Loucy (cell line): Measurements from ENCODE around the gene ATP10A.

ENCODE experiments used
- H2AFZ ChIP-seq: fragments of 200-600 bp; sonication (generic); 2 replicates; pipeline ENCODE4 v1.6.0; 2016; ENCODE audit warnings: antibody characterized with exemption, mild to moderate bottlenecking, low read length, moderate library complexity
- H3F3A ChIP-seq: fragments of 200-600 bp; 2 replicates; pipeline ENCODE4 v1.6.0; 2016; ENCODE audit warnings: antibody characterized with exemption, low read depth, mild to moderate bottlenecking
- H3K27me3 ChIP-seq: fragments of 200-600 bp; sonication (generic); 2 replicates; pipeline ENCODE4 v1.6.1; 2014; ENCODE audit warnings: low read length, mild to moderate bottlenecking; ENCODE audit not compliant: insufficient read depth, poor library complexity, severe bottlenecking
- H3K36me3 ChIP-seq: fragments of 200-600 bp; sonication (generic); 2 replicates; pipeline ENCODE4 v1.6.1; 2016; ENCODE audit warnings: low read length; ENCODE audit not compliant: insufficient read depth
- H3K4me1 ChIP-seq: fragments of 200-600 bp; sonication (generic); 2 replicates; pipeline ENCODE4 v1.5.1; 2014; ENCODE audit warnings: low read length, mild to moderate bottlenecking; ENCODE audit not compliant: insufficient read depth, poor library complexity, severe bottlenecking
- H3K4me2 ChIP-seq: fragments of 200-600 bp; sonication (generic); 2 replicates; pipeline ENCODE4 v1.6.0; 2014; ENCODE audit warnings: antibody characterized with exemption, low read length, low read depth, mild to moderate bottlenecking; ENCODE audit not compliant: poor library complexity, severe bottlenecking
- H3K4me3 ChIP-seq: fragments of 200-600 bp; sonication (generic); 2 replicates; pipeline ENCODE4 v1.5.1; 2014; ENCODE audit warnings: low read length, mild to moderate bottlenecking, mixed read lengths; ENCODE audit not compliant: poor library complexity, severe bottlenecking
- H3K79me2 ChIP-seq: fragments of 200-600 bp; sonication (generic); 2 replicates; pipeline ENCODE4 v1.6.1; 2014; ENCODE audit warnings: low read length; ENCODE audit not compliant: insufficient read depth
- H3K9ac ChIP-seq: fragments of 200-600 bp; sonication (generic); 2 replicates; pipeline ENCODE4 v1.6.0; 2014; ENCODE audit warnings: mild to moderate bottlenecking, low read depth, low read length, moderate library complexity; ENCODE audit not compliant: poor library complexity, severe bottlenecking
- H3K9me2 ChIP-seq: fragments of 200-600 bp; sonication (generic); replicated peaks from 2 replicates; pipeline ENCODE4 v1.6.1; 2016; ENCODE audit warnings: low read depth, low read length, mixed read lengths
- H3K9me3 ChIP-seq: fragments of 200-600 bp; sonication (generic); 2 replicates; pipeline ENCODE4 v1.6.1; 2014; ENCODE audit warnings: mild to moderate bottlenecking, antibody characterized with exemption, low read length, low read depth; ENCODE audit not compliant: insufficient read depth
- H4K20me1 ChIP-seq: fragments of 200-600 bp; sonication (generic); 2 replicates; pipeline ENCODE4 v1.6.0; 2014; ENCODE audit warnings: antibody characterized with exemption, low read length, mild to moderate bottlenecking; ENCODE audit not compliant: insufficient read depth, poor library complexity, severe bottlenecking
- CTCF ChIP-seq: fragments of 200-600 bp; sonication (generic); conservative IDR thresholded peaks from 2 replicates; pipeline ENCODE4 v1.5.1; 2014; ENCODE audit warnings: mild to moderate bottlenecking, antibody characterized with exemption, low read length
- EZH2phosphoT487 ChIP-seq: fragments of 200-600 bp; IDR thresholded peaks from 2 replicates; pipeline ENCODE4 v1.6.1; 2018; ENCODE audit warnings: antibody characterized with exemption, mild to moderate bottlenecking, moderate library complexity, borderline replicate concordance

ATP10A gene

GRCh38 chr15:25869701-25870100 is 6.6 kb upstream of the ATP10A start:
- no peak overlapping the region for H2AFZ ChIP-seq
- no peaks in the 10 kb centered on the region for H3K27me3 ChIP-seq
- H3F3A ChIP-seq = no peaks in the 10 kb centered on the region
- no peaks in the 10 kb centered on the region for H4K20me1 ChIP-seq
- peaks cover 3% of the 10 kb centered on the region; the same call in 1 of the 2 replicates for H3K9me3 ChIP-seq
- H3K4me2 ChIP-seq = no peak overlapping the region
- no peak overlapping the region for H3K4me3 ChIP-seq
- no peaks in the 10 kb centered on the region for H3K79me2 ChIP-seq
- H3K4me1 ChIP-seq = no peaks in the 10 kb centered on the region
- H3K9ac ChIP-seq = no peak overlapping the region
- H3K9me2 ChIP-seq = no peaks in the 10 kb centered on the region
- TF ChIP-seq CTCF = no peak
- TF ChIP-seq EZH2phosphoT487 = no peak
- no peaks in the 10 kb centered on the region for H3K36me3 ChIP-seq

- H2AFZ ChIP-seq = no peak overlapping the region
- H3K4me3 ChIP-seq = no peak overlapping the region
- H3K4me2 ChIP-seq = no peak overlapping the region
- TF ChIP-seq EZH2phosphoT487 = no peak
- no peak overlapping the region for H3K9ac ChIP-seq
- H3K9me2 ChIP-seq = no peaks in the 10 kb centered on the region
- no peaks in the 10 kb centered on the region for H4K20me1 ChIP-seq
- H3K36me3 ChIP-seq = no peaks in the 10 kb centered on the region
- no peaks in the 10 kb centered on the region for H3K27me3 ChIP-seq
- no peaks in the 10 kb centered on the region for H3F3A ChIP-seq
- H3K4me1 ChIP-seq = no peaks in the 10 kb centered on the region
- no peaks in the 10 kb centered on the region for H3K79me2 ChIP-seq
- peaks cover 7% of the 10 kb centered on the region; the same call in 1 of the 2 replicates for H3K9me3 ChIP-seq
These were observed 3.7 kb upstream of the ATP10A start for GRCh38 chr15:25866874-25867273.

- no peaks in the 10 kb centered on the region for H3K27me3 ChIP-seq
These were observed 3.1 kb upstream of the ATP10A start for GRCh38 chr15:25866251-25866650.

More at GRCh38 chr15:25866251-25866650, 3.1 kb upstream of the ATP10A start:
- H2AFZ ChIP-seq = no peak overlapping the region
- no peaks in the 10 kb centered on the region for H3K9me2 ChIP-seq
- H3K4me3 ChIP-seq = no peak overlapping the region
- no peak overlapping the region for H3K4me2 ChIP-seq
- H3K36me3 ChIP-seq = no peaks in the 10 kb centered on the region
- H3K79me2 ChIP-seq = no peaks in the 10 kb centered on the region
- H4K20me1 ChIP-seq = no peaks in the 10 kb centered on the region
- no peaks in the 10 kb centered on the region for H3F3A ChIP-seq
- TF ChIP-seq CTCF (no peak), EZH2phosphoT487 (no peak)
- H3K9ac ChIP-seq = no peak overlapping the region
- peaks cover 7% of the 10 kb centered on the region; the same call in 1 of the 2 replicates for H3K9me3 ChIP-seq
- H3K4me1 ChIP-seq = no peaks in the 10 kb centered on the region
